Occipital lobe (tissue), 2 donors: ENCODE measurements around the gene ZFR2. TPM values are rescaled to one million over a fixed set of nuclear protein-coding genes. Genes with fewer than 3 reads are reported as not detected.

Source experiments
- DNase-seq: peaks from one replicate; lab custom pipeline; 2025; lab: John Stamatoyannopoulos, UW
- total RNA-seq: library from RNA; depleted of rRNA; stranded (reverse); fragments of >200 nt; gene quantifications from one replicate; pipeline ENCODE4 v1.2.3, GENCODE V29; 2014

ZFR2 gene
- total RNA-seq, 1 donor from 2014 or later = 6.2 TPM

GRCh38 chr19:3837922-3838321 lies 30.9 kb downstream of the ZFR2 start:
- DNase-seq = no peak

- no peak for DNase-seq
These were observed 31.5 kb downstream of the ZFR2 start for GRCh38 chr19:3837332-3837731.

- DNase-seq = no peak
These were observed 32.0 kb downstream of the ZFR2 start for GRCh38 chr19:3836887-3837286.

- no peak for DNase-seq
These were observed 33.8 kb downstream of the ZFR2 start for GRCh38 chr19:3835055-3835435.

- DNase-seq = no peak
These were observed 34.3 kb downstream of the ZFR2 start for GRCh38 chr19:3834349-3835054.

- DNase-seq = no peak
These were observed 35.1 kb downstream of the ZFR2 start for GRCh38 chr19:3833578-3834348.

GRCh38 chr19:3832001-3832400 lies 36.8 kb downstream of the ZFR2 start:
- DNase-seq = no peak

- DNase-seq = no peak
These were observed 37.2 kb downstream of the ZFR2 start for GRCh38 chr19:3831601-3832000.

GRCh38 chr19:3830621-3831589 lies 37.9 kb downstream of the ZFR2 start:
- DNase-seq = no peak

- DNase-seq = no peak
These were observed 41.5 kb downstream of the ZFR2 start for GRCh38 chr19:3827306-3827705.

GRCh38 chr19:3826163-3826562 lies 42.7 kb downstream of the ZFR2 start:
- DNase-seq = no peak

- no peak for DNase-seq
These were observed 43.4 kb downstream of the ZFR2 start for GRCh38 chr19:3825286-3825956.

GRCh38 chr19:3823350-3823713 lies 45.5 kb downstream of the ZFR2 start:
- DNase-seq = no peak

- no peak for DNase-seq
These were observed 46.0 kb downstream of the ZFR2 start for GRCh38 chr19:3822683-3823349.

- DNase-seq = no peak
These were observed 46.9 kb downstream of the ZFR2 start for GRCh38 chr19:3821857-3822364.

GRCh38 chr19:3821156-3821555 lies 47.7 kb downstream of the ZFR2 start:
- no peak for DNase-seq

- no peak for DNase-seq
These were observed 48.8 kb downstream of the ZFR2 start for GRCh38 chr19:3819989-3820388.

- no peak for DNase-seq
These were observed 49.9 kb downstream of the ZFR2 start for GRCh38 chr19:3818918-3819317.

GRCh38 chr19:3818466-3818865 lies 50.4 kb downstream of the ZFR2 start:
- no peak for DNase-seq

GRCh38 chr19:3817761-3818160 lies 51.1 kb downstream of the ZFR2 start:
- no peak for DNase-seq
